Measurements from ENCODE around the gene HSPA5.
A peak's percentile ranks its signal among the peaks of the same experiment; 100 is the strongest.

HSPA5 gene

GRCh38 chr9:125189361-125190289 is 51.5 kb downstream of the HSPA5 start, which contains the start of gene PPP6C:
Gene PPP6C (minus strand): TSS chr9:125189803. CDS start chr9:125189718, 85 bp downstream.
- DNase-seq (ENCODE audit: low read depth in 2 of 2) = peak; percentile 93 to 97

GRCh38 chr9:125189011-125189360 is 52.2 kb downstream of the HSPA5 start:
- peak in 1 of 2 donors; percentile 9 for DNase-seq (ENCODE audit: low read depth in 2 of 2)
